ENCODE measurements around the gene SLC34A2. TPM values are rescaled to one million over a fixed set of nuclear protein-coding genes. Genes with fewer than 3 reads are reported as not detected.

SLC34A2 gene
- total and polyA plus RNA-seq, 10 of the 15 experiments (the other 5 are each of a cell fraction or from before 2014, with no cell fraction given), result 0.08 to 0.59 TPM; not detected in 8

DNA sequence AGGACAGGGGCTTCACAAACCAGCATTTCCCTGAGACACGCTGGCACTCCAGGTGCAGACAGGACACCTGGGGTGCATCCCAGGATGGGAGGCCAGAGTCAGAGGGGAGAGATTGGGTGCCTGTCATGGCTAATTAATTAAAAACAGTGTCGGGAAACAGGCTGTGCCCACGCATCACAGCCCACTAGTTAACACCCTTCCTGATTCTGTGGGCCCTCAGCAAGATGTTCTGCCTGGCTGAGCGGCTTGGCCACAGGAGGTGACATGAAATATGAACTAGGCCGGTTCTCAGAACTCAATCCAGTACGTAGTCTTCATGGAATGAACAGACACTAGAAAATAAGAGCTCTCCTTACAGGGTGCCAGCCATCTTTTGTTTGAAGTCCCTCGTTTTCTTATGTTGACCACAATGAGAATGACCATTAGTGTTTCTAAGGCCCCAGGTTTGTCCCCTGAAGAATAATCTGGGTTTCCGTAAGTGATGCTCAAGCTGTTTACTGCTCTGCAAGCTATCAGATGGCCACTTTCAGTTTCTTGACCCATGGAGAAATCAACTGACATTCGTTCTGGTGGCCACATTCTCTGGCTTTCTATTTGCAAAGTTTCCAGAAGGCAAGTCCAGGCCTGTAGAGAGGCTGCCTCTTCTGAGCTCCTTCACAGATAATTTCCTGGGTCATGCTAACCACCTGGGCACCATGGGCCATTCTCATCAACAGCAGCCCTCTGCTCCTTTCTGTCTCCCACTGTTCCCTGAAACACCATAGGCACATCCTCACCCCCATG, 72.3 kb downstream of the SLC34A2 start:
- ChIA-PET SMC1A (ENCODE audit: uncharacterized antibody, unreplicated experiment) (interaction anchor here (0.9 to 1.1 kb wide), 2 partner anchors 18 to 68 kb away, joined by 3 read pairs; no protein-coding TSS in a partner anchor), CTCF (no interaction called here), POLR2A (no interaction called here), RAD21 (ENCODE audit: unreplicated experiment) (no interaction called here)
- ATAC-seq, result peak; percentile 53; the same call in 2 of the 3 replicates
- in situ Hi-C loops (cut with MboI), result no loop called here
- TF ChIP-seq KAT2A (conservative IDR thresholded peaks at IDR 0.05; ENCODE audit: control insufficient read depth, low read depth, low read length) (no peak), CBFB (IDR thresholded peaks at IDR 0.05; ENCODE audit: low read depth) (no peak), HDGF (IDR thresholded peaks at IDR 0.05) (no peak), IKZF1 (conservative IDR thresholded peaks at IDR 0.05) (no peak), TCF12 (IDR thresholded peaks at IDR 0.05; ENCODE audit: low read depth, low read length) (no peak), PAX5 (IDR thresholded peaks at IDR 0.05; ENCODE audit: borderline replicate concordance, low read depth, low read length) (no peak), ETV6 (conservative IDR thresholded peaks at IDR 0.05 in 1 of 2, IDR thresholded peaks at IDR 0.05 in 1 of 2; ENCODE audit: borderline replicate concordance in 1 of 2, low read depth in 1 of 2) (no peak), NR2F1 (conservative IDR thresholded peaks at IDR 0.05) (no peak), POU2F2 (IDR thresholded peaks at IDR 0.05; ENCODE audit: borderline replicate concordance, low read depth, low read length) (no peak), RELA (IDR thresholded peaks at IDR 0.05; ENCODE audit: borderline replicate concordance, partially characterized antibody) (no peak), ZBED1 (IDR thresholded peaks at IDR 0.05; ENCODE audit: borderline replicate concordance) (no peak), ZNF217 (IDR thresholded peaks at IDR 0.05) (no peak), ZNF207 (IDR thresholded peaks at IDR 0.05; ENCODE audit: borderline replicate concordance) (no peak), WRNIP1 (IDR thresholded peaks at IDR 0.05; ENCODE audit: borderline replicate concordance, low read depth, low read length) (no peak), NRF1 (conservative IDR thresholded peaks at IDR 0.05; ENCODE audit: low read depth, low read length) (no peak)
- TF ChIP-seq, protein P1, sequence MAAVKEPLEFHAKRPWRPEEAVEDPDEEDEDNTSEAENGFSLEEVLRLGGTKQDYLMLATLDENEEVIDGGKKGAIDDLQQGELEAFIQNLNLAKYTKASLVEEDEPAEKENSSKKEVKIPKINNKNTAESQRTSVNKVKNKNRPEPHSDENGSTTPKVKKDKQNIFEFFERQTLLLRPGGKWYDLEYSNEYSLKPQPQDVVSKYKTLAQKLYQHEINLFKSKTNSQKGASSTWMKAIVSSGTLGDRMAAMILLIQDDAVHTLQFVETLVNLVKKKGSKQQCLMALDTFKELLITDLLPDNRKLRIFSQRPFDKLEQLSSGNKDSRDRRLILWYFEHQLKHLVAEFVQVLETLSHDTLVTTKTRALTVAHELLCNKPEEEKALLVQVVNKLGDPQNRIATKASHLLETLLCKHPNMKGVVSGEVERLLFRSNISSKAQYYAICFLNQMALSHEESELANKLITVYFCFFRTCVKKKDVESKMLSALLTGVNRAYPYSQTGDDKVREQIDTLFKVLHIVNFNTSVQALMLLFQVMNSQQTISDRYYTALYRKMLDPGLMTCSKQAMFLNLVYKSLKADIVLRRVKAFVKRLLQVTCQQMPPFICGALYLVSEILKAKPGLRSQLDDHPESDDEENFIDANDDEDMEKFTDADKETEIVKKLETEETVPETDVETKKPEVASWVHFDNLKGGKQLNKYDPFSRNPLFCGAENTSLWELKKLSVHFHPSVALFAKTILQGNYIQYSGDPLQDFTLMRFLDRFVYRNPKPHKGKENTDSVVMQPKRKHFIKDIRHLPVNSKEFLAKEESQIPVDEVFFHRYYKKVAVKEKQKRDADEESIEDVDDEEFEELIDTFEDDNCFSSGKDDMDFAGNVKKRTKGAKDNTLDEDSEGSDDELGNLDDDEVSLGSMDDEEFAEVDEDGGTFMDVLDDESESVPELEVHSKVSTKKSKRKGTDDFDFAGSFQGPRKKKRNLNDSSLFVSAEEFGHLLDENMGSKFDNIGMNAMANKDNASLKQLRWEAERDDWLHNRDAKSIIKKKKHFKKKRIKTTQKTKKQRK (IDR thresholded peaks at IDR 0.05; ENCODE audit: low read depth, low read length), result no peak
- intact Hi-C loops (cut with micrococcal nuclease; ENCODE audit: unreplicated experiment), result loop anchor here (5.0 kb wide), 1 partner anchor 671 kb away; no protein-coding TSS in a partner anchor
- Histone ChIP-seq H3K4me2 (ENCODE audit: control insufficient read depth, insufficient read depth) (no peak overlapping the region), H3K27me3 (replicated peaks in 1 of 2; ENCODE audit: control insufficient read depth in 2 of 2, insufficient read depth in 2 of 2, low read length in 1 of 2) (no peaks in the 10 kb centered on the region), H3K4me3 (no peak overlapping the region), H3K9me3 (replicated peaks; ENCODE audit: control insufficient read depth, insufficient read depth, low read length) (no peaks in the 10 kb centered on the region), H3K27ac (ENCODE audit: control insufficient read depth, insufficient read depth) (no peak overlapping the region), H3K9ac (ENCODE audit: control insufficient read depth, insufficient read depth, low read length) (no peak overlapping the region), H3K79me2 (ENCODE audit: control insufficient read depth, insufficient read depth, low read length) (no peaks in the 10 kb centered on the region), H4K20me1 (ENCODE audit: control insufficient read depth, insufficient read depth) (no peaks in the 10 kb centered on the region), H3K36me3 (ENCODE audit: control insufficient read depth in 2 of 2, insufficient read depth in 2 of 2, low read length in 1 of 2) (no peaks in the 10 kb centered on the region), H3K4me1 (ENCODE audit: control insufficient read depth, insufficient read depth, low read length) (peaks cover 4% of the 10 kb centered on the region; the same call in 1 of the 2 replicates), H2AFZ (ENCODE audit: control insufficient read depth, low read depth, low read length) (no peak overlapping the region)
- WGBS (ENCODE audit: insufficient coverage, insufficient replicate concordance, low lambda C conversion rate, missing lambda C conversion rate), result 21% methylated on average over 9 of the region's 9 CpGs
- BruUV-seq (replicated peaks), result no TSS peak
- DNase-seq (ENCODE audit: low read depth, low spot score), result no peak
- FAIRE-seq, result no peak
